ENCODE data around the gene CAPN9.

DNA sequence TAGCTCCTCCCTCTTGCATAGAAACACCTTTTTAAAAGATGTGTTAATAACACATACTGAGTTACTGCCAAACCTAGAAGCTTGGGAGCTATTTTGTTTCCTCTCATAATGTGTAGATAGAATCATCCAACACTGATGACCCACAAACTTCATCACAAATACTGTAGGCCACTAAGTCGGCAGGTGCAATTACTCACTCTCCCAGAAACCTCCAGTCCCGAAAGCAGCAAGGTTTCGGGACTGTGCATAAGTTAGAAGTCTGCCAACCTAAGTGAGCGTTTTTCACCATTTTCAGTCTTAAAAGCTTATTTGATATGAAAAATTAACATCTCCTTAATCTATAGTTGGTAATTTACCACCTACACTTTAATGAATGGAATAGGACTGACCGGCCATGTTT is 89.2 kb downstream of the CAPN9 start:
- TF ChIP-seq, protein P1, sequence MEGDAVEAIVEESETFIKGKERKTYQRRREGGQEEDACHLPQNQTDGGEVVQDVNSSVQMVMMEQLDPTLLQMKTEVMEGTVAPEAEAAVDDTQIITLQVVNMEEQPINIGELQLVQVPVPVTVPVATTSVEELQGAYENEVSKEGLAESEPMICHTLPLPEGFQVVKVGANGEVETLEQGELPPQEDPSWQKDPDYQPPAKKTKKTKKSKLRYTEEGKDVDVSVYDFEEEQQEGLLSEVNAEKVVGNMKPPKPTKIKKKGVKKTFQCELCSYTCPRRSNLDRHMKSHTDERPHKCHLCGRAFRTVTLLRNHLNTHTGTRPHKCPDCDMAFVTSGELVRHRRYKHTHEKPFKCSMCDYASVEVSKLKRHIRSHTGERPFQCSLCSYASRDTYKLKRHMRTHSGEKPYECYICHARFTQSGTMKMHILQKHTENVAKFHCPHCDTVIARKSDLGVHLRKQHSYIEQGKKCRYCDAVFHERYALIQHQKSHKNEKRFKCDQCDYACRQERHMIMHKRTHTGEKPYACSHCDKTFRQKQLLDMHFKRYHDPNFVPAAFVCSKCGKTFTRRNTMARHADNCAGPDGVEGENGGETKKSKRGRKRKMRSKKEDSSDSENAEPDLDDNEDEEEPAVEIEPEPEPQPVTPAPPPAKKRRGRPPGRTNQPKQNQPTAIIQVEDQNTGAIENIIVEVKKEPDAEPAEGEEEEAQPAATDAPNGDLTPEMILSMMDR (IDR thresholded peaks at IDR 0.05), result no peak
- TF ChIP-seq POLR2A (IDR thresholded peaks at IDR 0.05) (no peak), POLR2AphosphoS5 (IDR thresholded peaks at IDR 0.05) (no peak)

All from gastroesophageal sphincter (tissue), 3 donors.